ENCODE data around the gene SRMS.

- TF ChIP-seq EZH2 (IDR thresholded peaks at IDR 0.05; ENCODE audit: borderline replicate concordance, low read depth, low read length, severe bottlenecking) (no peak), JUN (IDR thresholded peaks at IDR 0.05; ENCODE audit: borderline replicate concordance, insufficient read depth, insufficient read length, low read depth) (no peak), CTCF (IDR thresholded peaks at IDR 0.05; ENCODE audit: extremely low read depth in 1 of 2, insufficient read depth in 1 of 2, low read depth in 1 of 2, low read length in 2 of 2) (no peak), POLR2A (IDR thresholded peaks at IDR 0.05; ENCODE audit: low read depth, low read length) (no peak), MAX (IDR thresholded peaks at IDR 0.05; ENCODE audit: insufficient read depth, insufficient read length) (no peak), POLR2AphosphoS5 (IDR thresholded peaks at IDR 0.05; ENCODE audit: insufficient read depth, low read depth, low read length) (no peak), MYC (IDR thresholded peaks at IDR 0.05; ENCODE audit: low read depth, low read length) (no peak), FOS (IDR thresholded peaks at IDR 0.05; ENCODE audit: borderline replicate concordance, insufficient read depth, low read length) (no peak), GATA2 (IDR thresholded peaks at IDR 0.05; ENCODE audit: insufficient read depth, insufficient read length, low read depth, low read length) (no peak)
Observed at GRCh38 chr20:63576311-63576710, 28.8 kb upstream of the SRMS start.

Data from endothelial cell of umbilical vein (primary cell).